Tibial nerve (tissue), 4 donors: Measurements from ENCODE around the gene SCYGR2. TPM values are rescaled to one million over a fixed set of nuclear protein-coding genes. Genes with fewer than 3 reads are reported as not detected.

Experiments
- DNase-seq, 2 donors: peaks; one replicate each; pipeline ENCODE4 v3.0.0-alpha.2; 2019; ENCODE audit warnings: low spot score in 2 of 2
- H3K27ac ChIP-seq, 4 donors: fragments of 200-600 bp; sonication (generic) in 3 of 4; one replicate each; pipeline ENCODE4 v1.5.1; 2017 to 2019; ENCODE audit warnings: mild to moderate bottlenecking in 1 of 4
- H3K27me3 ChIP-seq, 2 donors: fragments of 200-600 bp; sonication (generic) in 1 of 2; one replicate each; pipeline versions ENCODE4 v1.5.1 to v1.6.0; 2017 to 2019
- H3K36me3 ChIP-seq, 3 donors: fragments of 200-600 bp; sonication (generic); one replicate each; pipeline ENCODE4 v1.5.1; 2018 to 2019
- H3K4me1 ChIP-seq, 4 donors: fragments of 200-600 bp; sonication (generic) in 3 of 4; one replicate each; pipeline ENCODE4 v1.5.1; 2017 to 2019
- H3K4me3 ChIP-seq, 4 donors: fragments of 200-600 bp; sonication (generic) in 3 of 4; one replicate each; pipeline ENCODE4 v1.5.1; 2017 to 2019; ENCODE audit warnings: mild to moderate bottlenecking in 1 of 4, moderate library complexity in 1 of 4
- H3K9me3 ChIP-seq, 4 donors: fragments of 200-600 bp; sonication (generic) in 3 of 4; one replicate each; pipeline ENCODE4 v1.5.1; 2017 to 2019
- EP300 ChIP-seq, 2 donors: sonication (generic); formaldehyde crosslinking; IDR thresholded peaks; one replicate each; pipeline ENCODE4 v1.6.1; 2017; ENCODE audit warnings: antibody characterized with exemption in 2 of 2, mild to moderate bottlenecking in 1 of 2
- POLR2A ChIP-seq, 2 donors: fragments of 450-650 bp; IDR thresholded peaks; one replicate each; pipeline ENCODE4 v1.6.1; 2017; ENCODE audit warnings: antibody characterized with exemption in 2 of 2, mild to moderate bottlenecking in 2 of 2, moderate library complexity in 2 of 2
- WGBS, 2 donors: methylation state at CpG; one replicate each; pipeline ENCODE4 v1.1.5; 2018; 5-methylcytosine and 5-hydroxymethylcytosine counted together
- total RNA-seq, 4 donors: library from RNA; depleted of rRNA; stranded (reverse); fragments of >200 nt; gene quantifications; one replicate each; pipeline ENCODE4 v1.1.0, GENCODE V29; 2016
- TF ChIP-seq, protein P1 (sequence below), 5 experiments: fragments of 200-600 bp in 3 of 5; fragments of 450-650 bp in 2 of 5; sonication (generic) in 3 of 5; IDR thresholded peaks; one replicate each; pipeline ENCODE4 v1.5.1; 2016 to 2019; ENCODE audit warnings: antibody characterized with exemption in 5 of 5, mild to moderate bottlenecking in 3 of 5, moderate library complexity in 2 of 5

The SCYGR2 gene
- total RNA-seq, 4 donors from 2014 or later: not detected

DNA sequence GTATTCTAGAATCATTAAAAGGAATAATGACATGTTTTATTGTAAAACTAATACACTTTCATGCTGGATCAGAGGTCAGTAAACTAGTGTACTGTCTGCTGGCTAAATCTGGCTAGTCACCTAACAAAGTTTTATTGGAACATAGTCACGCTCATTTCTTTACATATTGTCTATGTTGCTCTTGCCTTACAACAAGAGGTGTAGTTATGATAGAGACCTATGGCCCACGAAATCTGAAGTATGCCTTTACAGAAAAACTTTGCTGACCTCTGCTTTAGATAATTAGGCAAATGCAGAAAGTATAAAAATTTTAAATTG is 29.9 kb upstream of the SCYGR2 start:
- Histone ChIP-seq H3K4me3 (no peak overlapping the region), H3K27me3 (no peaks in the 10 kb centered on the region), H3K36me3 (no peaks in the 10 kb centered on the region), H3K4me1 (no peaks in the 10 kb centered on the region), H3K27ac (no peak overlapping the region), H3K9me3 (no peaks in the 10 kb centered on the region)
- 86 to 89% methylated on average over 2 of the region's 2 CpGs for WGBS, 2 donors
- no peak for DNase-seq
- TF ChIP-seq POLR2A (IDR thresholded peaks at IDR 0.05) (no peak), EP300 (IDR thresholded peaks at IDR 0.05) (no peak)
- TF ChIP-seq, protein P1, sequence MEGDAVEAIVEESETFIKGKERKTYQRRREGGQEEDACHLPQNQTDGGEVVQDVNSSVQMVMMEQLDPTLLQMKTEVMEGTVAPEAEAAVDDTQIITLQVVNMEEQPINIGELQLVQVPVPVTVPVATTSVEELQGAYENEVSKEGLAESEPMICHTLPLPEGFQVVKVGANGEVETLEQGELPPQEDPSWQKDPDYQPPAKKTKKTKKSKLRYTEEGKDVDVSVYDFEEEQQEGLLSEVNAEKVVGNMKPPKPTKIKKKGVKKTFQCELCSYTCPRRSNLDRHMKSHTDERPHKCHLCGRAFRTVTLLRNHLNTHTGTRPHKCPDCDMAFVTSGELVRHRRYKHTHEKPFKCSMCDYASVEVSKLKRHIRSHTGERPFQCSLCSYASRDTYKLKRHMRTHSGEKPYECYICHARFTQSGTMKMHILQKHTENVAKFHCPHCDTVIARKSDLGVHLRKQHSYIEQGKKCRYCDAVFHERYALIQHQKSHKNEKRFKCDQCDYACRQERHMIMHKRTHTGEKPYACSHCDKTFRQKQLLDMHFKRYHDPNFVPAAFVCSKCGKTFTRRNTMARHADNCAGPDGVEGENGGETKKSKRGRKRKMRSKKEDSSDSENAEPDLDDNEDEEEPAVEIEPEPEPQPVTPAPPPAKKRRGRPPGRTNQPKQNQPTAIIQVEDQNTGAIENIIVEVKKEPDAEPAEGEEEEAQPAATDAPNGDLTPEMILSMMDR (IDR thresholded peaks at IDR 0.05): no peak

DNA sequence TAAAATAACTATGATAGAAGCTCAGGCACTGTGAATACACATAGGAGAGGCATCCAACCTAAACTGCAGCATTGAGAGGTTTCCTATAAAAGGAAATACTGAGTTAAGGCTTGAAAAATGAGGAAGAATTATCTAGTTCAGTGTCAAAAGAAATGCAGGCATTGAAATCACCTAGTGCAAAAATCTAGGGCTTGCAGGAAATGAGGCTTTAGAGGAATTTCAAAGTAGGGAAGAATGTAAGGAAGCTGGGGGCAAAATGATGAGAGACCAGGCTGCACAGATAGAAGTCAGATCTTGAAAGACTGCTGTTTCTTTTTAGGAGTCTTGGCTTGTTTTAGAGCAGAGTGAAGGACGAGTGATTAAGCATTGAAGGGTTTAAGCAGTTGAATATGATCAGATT is 28.1 kb upstream of the SCYGR2 start:
- TF ChIP-seq POLR2A (IDR thresholded peaks at IDR 0.05) (no peak), EP300 (IDR thresholded peaks at IDR 0.05) (no peak)
- TF ChIP-seq, protein P1 (IDR thresholded peaks at IDR 0.05): no peak
- WGBS, 2 donors: 33 to 35% methylated on average over 1 of the region's 1 CpG

DNA sequence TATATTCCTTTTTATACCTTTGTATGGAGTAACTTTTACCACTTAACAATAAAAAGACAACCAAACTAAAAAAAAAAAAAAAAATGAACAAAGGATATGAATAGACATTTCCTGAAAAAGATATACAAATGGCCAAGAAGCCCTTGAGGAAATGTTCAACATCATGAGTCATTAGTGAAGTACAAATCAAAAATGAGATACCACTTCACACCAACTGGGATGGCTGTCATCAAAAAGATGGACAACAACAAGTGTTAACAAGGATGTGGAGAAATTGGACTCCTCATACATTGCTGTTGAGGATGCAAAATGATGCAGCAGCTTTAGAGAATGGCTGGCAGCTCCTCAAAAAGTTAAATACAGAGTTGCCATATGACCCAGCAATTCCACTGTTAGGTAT is 22.6 kb upstream of the SCYGR2 start:
- DNase-seq: no peak
- H3K36me3 ChIP-seq: no peaks in the 10 kb centered on the region
- no peak overlapping the region for H3K4me3 ChIP-seq
- H3K27me3 ChIP-seq: no peaks in the 10 kb centered on the region
- H3K4me1 ChIP-seq: no peaks in the 10 kb centered on the region
- H3K9me3 ChIP-seq: no peaks in the 10 kb centered on the region
- H3K27ac ChIP-seq: no peak overlapping the region
- no peak for TF ChIP-seq POLR2A (IDR thresholded peaks at IDR 0.05)
- TF ChIP-seq, protein P1 (IDR thresholded peaks at IDR 0.05): no peak
- TF ChIP-seq EP300 (IDR thresholded peaks at IDR 0.05): no peak

More for the DNA sequence above, 28.1 kb upstream of the SCYGR2 start:
- no peak overlapping the region for H3K4me3 ChIP-seq
- H3K27me3 ChIP-seq: no peaks in the 10 kb centered on the region
- DNase-seq: no peak
- H3K4me1 ChIP-seq: no peaks in the 10 kb centered on the region
- no peak overlapping the region for H3K27ac ChIP-seq
- H3K36me3 ChIP-seq: no peaks in the 10 kb centered on the region
- H3K9me3 ChIP-seq: no peaks in the 10 kb centered on the region

DNA sequence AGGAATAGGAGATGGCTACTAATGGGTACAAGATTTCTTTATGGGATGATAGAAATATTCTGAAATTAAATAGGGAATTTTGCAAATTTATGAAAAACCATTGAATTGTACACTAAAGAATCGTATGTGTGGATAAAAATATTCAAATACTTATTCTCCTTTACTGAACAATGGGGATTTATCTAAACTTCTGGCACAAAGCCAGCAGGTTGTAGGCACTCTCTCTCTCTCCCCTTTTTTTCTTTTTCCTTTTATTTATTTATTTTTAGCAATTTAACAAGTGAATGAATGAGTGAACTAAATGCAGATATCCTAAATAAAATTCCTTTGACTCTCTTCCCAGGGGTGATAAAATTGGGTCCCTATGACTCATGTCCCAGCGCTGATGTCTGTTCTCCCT is 21.9 kb upstream of the SCYGR2 start:
- WGBS, 2 donors: 50 to 53% methylated on average over 2 of the region's 2 CpGs
- no peaks in the 10 kb centered on the region for H3K36me3 ChIP-seq
- TF ChIP-seq POLR2A (IDR thresholded peaks at IDR 0.05) (no peak), EP300 (IDR thresholded peaks at IDR 0.05) (no peak)
- TF ChIP-seq, protein P1 (IDR thresholded peaks at IDR 0.05): no peak
- H3K27ac ChIP-seq: no peak overlapping the region
- H3K4me3 ChIP-seq: no peak overlapping the region
- DNase-seq: no peak
- no peaks in the 10 kb centered on the region for H3K9me3 ChIP-seq
- no peaks in the 10 kb centered on the region for H3K27me3 ChIP-seq
- H3K4me1 ChIP-seq: no peaks in the 10 kb centered on the region

DNA sequence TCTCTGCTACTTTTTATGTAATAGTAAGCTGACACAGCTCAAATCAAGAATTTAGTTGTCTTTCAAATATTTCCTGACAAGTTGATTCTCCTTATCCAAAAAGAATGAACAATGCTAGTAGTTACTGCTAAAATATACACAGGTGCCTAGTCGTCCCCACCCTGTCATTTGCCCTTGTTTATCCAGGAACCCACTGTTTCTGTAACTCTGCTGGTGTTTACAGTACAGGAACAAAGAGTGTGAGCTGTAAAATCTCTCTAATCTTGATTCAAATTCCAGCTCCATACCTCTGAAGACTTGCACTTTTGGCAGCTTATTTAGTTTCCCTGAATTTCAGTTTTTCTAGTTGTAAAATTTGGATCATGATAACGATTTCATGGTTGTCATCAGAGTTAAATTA is 21.1 kb upstream of the SCYGR2 start:
- H3K36me3 ChIP-seq: no peaks in the 10 kb centered on the region
- TF ChIP-seq, protein P1 (IDR thresholded peaks at IDR 0.05): no peak
- TF ChIP-seq POLR2A (IDR thresholded peaks at IDR 0.05) (no peak), EP300 (IDR thresholded peaks at IDR 0.05) (no peak)
- H3K27ac ChIP-seq: no peak overlapping the region
- 47 to 54% methylated on average over 2 of the region's 2 CpGs for WGBS, 2 donors
- no peak for DNase-seq
- H3K4me3 ChIP-seq: no peak overlapping the region
- no peaks in the 10 kb centered on the region for H3K4me1 ChIP-seq
- H3K27me3 ChIP-seq: no peaks in the 10 kb centered on the region
- peaks cover 0 to 6% (median 0%) of the 10 kb centered on the region in 4 donors for H3K9me3 ChIP-seq
